Measurements from ENCODE around the gene HCFC2.

DNA sequence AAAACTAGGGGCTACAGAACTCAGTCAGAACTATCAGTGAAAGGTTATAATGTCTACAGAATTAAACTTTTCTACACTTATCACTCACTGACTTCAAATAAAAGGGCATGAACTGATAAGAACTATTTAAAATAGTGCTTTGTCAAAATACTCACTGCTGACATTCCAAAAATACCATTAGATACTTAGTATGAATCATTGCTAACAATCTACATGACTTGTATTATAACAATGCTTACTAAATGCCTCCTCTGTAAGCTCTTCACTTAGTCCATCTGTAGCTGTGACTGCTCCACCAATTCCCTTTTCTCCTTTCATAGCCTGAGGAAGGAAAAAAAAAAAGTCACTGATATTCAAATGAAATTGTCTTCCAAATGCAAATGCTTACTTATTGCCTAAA, 56.7 kb downstream of the HCFC2 start:
- TF ChIP-seq EP300 (IDR thresholded peaks at IDR 0.05; ENCODE audit: borderline replicate concordance) (no peak), YY1 (IDR thresholded peaks at IDR 0.05; ENCODE audit: low read depth) (no peak), TCF12 (IDR thresholded peaks at IDR 0.05; ENCODE audit: low read depth) (no peak), CREB1 (IDR thresholded peaks at IDR 0.05; ENCODE audit: low read depth) (no peak)
